Measurements from ENCODE around the gene LIPT1.
"Not testable (repeated sequence)": the region's sequence is repeated elsewhere in the genome, so short reads cannot be mapped to it uniquely, and the experiment has no call there.

The LIPT1 gene

GRCh38 chr2:99154643-99155536 is at the start of gene LIPT1, which contains the start of gene TSGA10:
Gene LIPT1 (plus strand): TSS chr2:99154967. CDS start chr2:99161958, 6,991 bp downstream.
Gene TSGA10 (minus strand): TSS chr2:99154942. CDS start chr2:99109439, 45,503 bp downstream.
- Mint-ChIP-seq H3K4me3 (no peak within 1 kb of the TSS), H3K36me3 (ENCODE audit: insufficient read depth) (peaks cover 23% of the 10 kb centered on the region), H3K4me1 (peaks cover 45% of the 10 kb centered on the region), H3K9me3 (no peaks in the 10 kb centered on the region), H3K27me3 (no peaks in the 10 kb centered on the region), H3K27ac (ENCODE audit: low read depth) (peak within 1 kb of the TSS; percentile 100)
- DNase-seq (ENCODE audit: low spot score in 2 of 2) = peak; percentile 75 to 83
- peak; percentile 94 for ATAC-seq (replicated peaks; ENCODE audit: extremely low read depth, poor library complexity, severe bottlenecking)

GRCh38 chr2:99106913-99107312 is 47.9 kb upstream of the LIPT1 start:
- no peak overlapping the region for H3K27ac Mint-ChIP-seq (ENCODE audit: low read depth)

GRCh38 chr2:99111236-99111635 is 43.5 kb upstream of the LIPT1 start:
- no peaks in the 10 kb centered on the region for H3K27me3 Mint-ChIP-seq
- H3K4me3 Mint-ChIP-seq = no peak overlapping the region
- no peaks in the 10 kb centered on the region for H3K4me1 Mint-ChIP-seq
- no peak overlapping the region for H3K27ac Mint-ChIP-seq (ENCODE audit: low read depth)
- no peaks in the 10 kb centered on the region for H3K9me3 Mint-ChIP-seq
- ATAC-seq (replicated peaks; ENCODE audit: extremely low read depth, poor library complexity, severe bottlenecking) (no peak), DNase-seq (ENCODE audit: low spot score in 2 of 2) (no peak)
- peaks cover 2% of the 10 kb centered on the region for H3K36me3 Mint-ChIP-seq (ENCODE audit: insufficient read depth)

More at GRCh38 chr2:99106913-99107312, 47.9 kb upstream of the LIPT1 start:
- H3K9me3 Mint-ChIP-seq = no peaks in the 10 kb centered on the region
- no peaks in the 10 kb centered on the region for H3K27me3 Mint-ChIP-seq
- H3K36me3 Mint-ChIP-seq (ENCODE audit: insufficient read depth) = peaks cover 4% of the 10 kb centered on the region
- no peak overlapping the region for H3K4me3 Mint-ChIP-seq
- DNase-seq (ENCODE audit: low spot score in 2 of 2) (no peak), ATAC-seq (replicated peaks; ENCODE audit: extremely low read depth, poor library complexity, severe bottlenecking) (no peak)
- peaks cover 2% of the 10 kb centered on the region for H3K4me1 Mint-ChIP-seq

GRCh38 chr2:99111945-99112344 is 42.8 kb upstream of the LIPT1 start:
- ATAC-seq (replicated peaks; ENCODE audit: extremely low read depth, poor library complexity, severe bottlenecking) = no peak
- H3K4me1 Mint-ChIP-seq = no peaks in the 10 kb centered on the region
- DNase-seq (ENCODE audit: low spot score in 2 of 2) = no peak
- H3K27me3 Mint-ChIP-seq = no peaks in the 10 kb centered on the region
- no peaks in the 10 kb centered on the region for H3K9me3 Mint-ChIP-seq
- H3K4me3 Mint-ChIP-seq = no peak overlapping the region
- H3K27ac Mint-ChIP-seq (ENCODE audit: low read depth) = no peak overlapping the region
- H3K36me3 Mint-ChIP-seq (ENCODE audit: insufficient read depth) = peaks cover 2% of the 10 kb centered on the region

GRCh38 chr2:99112617-99113016 is 42.1 kb upstream of the LIPT1 start:
- Mint-ChIP-seq H3K4me3 (no peak overlapping the region), H3K4me1 (no peaks in the 10 kb centered on the region), H3K27ac (ENCODE audit: low read depth) (no peak overlapping the region), H3K36me3 (ENCODE audit: insufficient read depth) (peaks cover 2% of the 10 kb centered on the region), H3K9me3 (no peaks in the 10 kb centered on the region), H3K27me3 (no peaks in the 10 kb centered on the region)
- ATAC-seq (replicated peaks; ENCODE audit: extremely low read depth, poor library complexity, severe bottlenecking) = no peak
- no peak for DNase-seq (ENCODE audit: low spot score in 2 of 2)

- ATAC-seq (replicated peaks; ENCODE audit: extremely low read depth, poor library complexity, severe bottlenecking) = no peak
- Mint-ChIP-seq H3K27ac (ENCODE audit: low read depth) (no peak overlapping the region), H3K27me3 (no peaks in the 10 kb centered on the region), H3K4me3 (no peak overlapping the region), H3K4me1 (no peaks in the 10 kb centered on the region), H3K9me3 (peaks cover 23% of the 10 kb centered on the region), H3K36me3 (ENCODE audit: insufficient read depth) (peaks cover 2% of the 10 kb centered on the region)
- no peak for DNase-seq (ENCODE audit: low spot score in 2 of 2)
These were observed 26.8 kb upstream of the LIPT1 start for GRCh38 chr2:99127981-99128380.

GRCh38 chr2:99135044-99135556 is 19.7 kb upstream of the LIPT1 start:
- not testable (repeated sequence) for ATAC-seq (replicated peaks; ENCODE audit: extremely low read depth, poor library complexity, severe bottlenecking); H3K27ac Mint-ChIP-seq (ENCODE audit: low read depth); DNase-seq (ENCODE audit: low spot score in 2 of 2); H3K36me3 Mint-ChIP-seq (ENCODE audit: insufficient read depth); H3K4me3 Mint-ChIP-seq; H3K27me3 Mint-ChIP-seq
- Mint-ChIP-seq H3K9me3 (peaks cover 24% of the 10 kb centered on the region), H3K4me1 (peaks cover 20% of the 10 kb centered on the region)

- Mint-ChIP-seq H3K4me1 (peaks cover 30% of the 10 kb centered on the region), H3K27ac (ENCODE audit: low read depth) (no peak overlapping the region), H3K36me3 (ENCODE audit: insufficient read depth) (peaks cover 8% of the 10 kb centered on the region), H3K4me3 (no peak overlapping the region), H3K27me3 (no peaks in the 10 kb centered on the region), H3K9me3 (no peaks in the 10 kb centered on the region)
- ATAC-seq (replicated peaks; ENCODE audit: extremely low read depth, poor library complexity, severe bottlenecking) (no peak), DNase-seq (ENCODE audit: low spot score in 2 of 2) (no peak)
These were observed 15.8 kb upstream of the LIPT1 start for GRCh38 chr2:99139003-99139402.

GRCh38 chr2:99140056-99140859 is 14.5 kb upstream of the LIPT1 start:
- Mint-ChIP-seq H3K27ac (ENCODE audit: low read depth) (peak overlapping the region; percentile 93), H3K9me3 (no peaks in the 10 kb centered on the region), H3K36me3 (ENCODE audit: insufficient read depth) (peaks cover 8% of the 10 kb centered on the region), H3K27me3 (no peaks in the 10 kb centered on the region), H3K4me3 (peak overlapping the region; percentile 93), H3K4me1 (peaks cover 30% of the 10 kb centered on the region)
- no peak for DNase-seq (ENCODE audit: low spot score in 2 of 2)
- no peak for ATAC-seq (replicated peaks; ENCODE audit: extremely low read depth, poor library complexity, severe bottlenecking)

GRCh38 chr2:99140860-99141109 is 14.0 kb upstream of the LIPT1 start:
- Mint-ChIP-seq H3K27ac (ENCODE audit: low read depth) (peak overlapping the region; percentile 93), H3K36me3 (ENCODE audit: insufficient read depth) (peaks cover 8% of the 10 kb centered on the region), H3K4me3 (peak overlapping the region; percentile 93), H3K4me1 (peaks cover 30% of the 10 kb centered on the region), H3K27me3 (no peaks in the 10 kb centered on the region), H3K9me3 (no peaks in the 10 kb centered on the region)
- ATAC-seq (replicated peaks; ENCODE audit: extremely low read depth, poor library complexity, severe bottlenecking) = no peak
- no peak for DNase-seq (ENCODE audit: low spot score in 2 of 2)

GRCh38 chr2:99141110-99142108 is 13.4 kb upstream of the LIPT1 start, which contains the start of gene C2orf15:
Gene C2orf15 (plus strand): TSS chr2:99141707. CDS start chr2:99150559, 8,852 bp downstream.
- peak; percentile 93 to 94 for DNase-seq (ENCODE audit: low spot score in 2 of 2)
- ATAC-seq (replicated peaks; ENCODE audit: extremely low read depth, poor library complexity, severe bottlenecking) = peak; percentile 85
- peaks cover 30% of the 10 kb centered on the region for H3K4me1 Mint-ChIP-seq
- H3K9me3 Mint-ChIP-seq = no peaks in the 10 kb centered on the region
- no peaks in the 10 kb centered on the region for H3K27me3 Mint-ChIP-seq
- peaks cover 8% of the 10 kb centered on the region for H3K36me3 Mint-ChIP-seq (ENCODE audit: insufficient read depth)
- H3K4me3 Mint-ChIP-seq = peak within 1 kb of the TSS; percentile 93
- peak within 1 kb of the TSS; percentile 93 for H3K27ac Mint-ChIP-seq (ENCODE audit: low read depth)

GRCh38 chr2:99150706-99151105 is 4.1 kb upstream of the LIPT1 start:
- H3K9me3 Mint-ChIP-seq = no peaks in the 10 kb centered on the region

More at GRCh38 chr2:99150706-99151105, 4.1 kb upstream of the LIPT1 start:
- Mint-ChIP-seq H3K36me3 (ENCODE audit: insufficient read depth) (peaks cover 8% of the 10 kb centered on the region), H3K27ac (ENCODE audit: low read depth) (no peak overlapping the region), H3K4me3 (no peak overlapping the region), H3K27me3 (no peaks in the 10 kb centered on the region), H3K4me1 (peaks cover 16% of the 10 kb centered on the region)
- ATAC-seq (replicated peaks; ENCODE audit: extremely low read depth, poor library complexity, severe bottlenecking) (no peak), DNase-seq (ENCODE audit: low spot score in 2 of 2) (no peak)

Data from central memory CD8-positive, alpha-beta T cell (primary cell).